Measurements from ENCODE around the gene TBX1.
"Not testable (repeated sequence)": the region's sequence is repeated elsewhere in the genome, so short reads cannot be mapped to it uniquely, and the experiment has no call there.

TBX1 gene

DNA sequence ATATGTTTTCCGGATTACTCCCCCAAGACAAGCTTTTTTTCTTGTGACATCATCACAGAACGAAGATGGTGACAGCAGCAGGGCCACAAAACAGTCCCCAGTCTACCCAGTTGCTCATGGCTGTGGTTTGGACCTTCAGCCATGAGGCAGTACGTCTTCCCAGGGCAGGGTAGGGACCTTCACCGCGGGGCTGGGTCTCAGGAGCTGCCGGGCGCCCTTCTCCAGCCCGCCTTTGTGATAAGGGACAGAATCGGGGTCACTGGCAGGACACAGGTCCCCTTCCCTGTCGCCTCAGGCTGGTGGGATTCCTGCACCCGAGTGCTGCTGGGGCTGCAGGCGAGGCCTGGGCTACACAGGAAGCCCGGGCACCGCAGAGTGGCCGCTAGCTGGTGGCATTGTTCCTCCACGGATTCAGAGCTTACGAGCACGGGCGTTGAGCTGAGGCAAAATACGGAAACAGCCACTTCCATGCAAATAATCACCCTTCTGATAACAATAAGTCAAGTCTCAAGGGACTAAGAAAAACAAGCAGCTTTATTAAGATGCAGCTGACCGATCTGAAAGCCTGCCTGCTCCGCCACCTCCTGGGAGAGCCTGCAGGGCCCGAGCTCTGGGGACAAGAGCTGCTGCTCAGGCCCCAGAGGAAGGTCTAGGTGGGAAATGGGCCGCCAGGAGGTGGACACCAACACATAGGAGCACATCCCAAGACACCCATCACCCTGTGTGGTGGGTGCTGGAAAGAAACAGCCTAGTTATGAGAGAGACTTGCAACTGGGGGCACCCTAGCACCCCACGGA lies 12.3 kb downstream of the TBX1 start:
- TF ChIP-seq, protein P1, sequence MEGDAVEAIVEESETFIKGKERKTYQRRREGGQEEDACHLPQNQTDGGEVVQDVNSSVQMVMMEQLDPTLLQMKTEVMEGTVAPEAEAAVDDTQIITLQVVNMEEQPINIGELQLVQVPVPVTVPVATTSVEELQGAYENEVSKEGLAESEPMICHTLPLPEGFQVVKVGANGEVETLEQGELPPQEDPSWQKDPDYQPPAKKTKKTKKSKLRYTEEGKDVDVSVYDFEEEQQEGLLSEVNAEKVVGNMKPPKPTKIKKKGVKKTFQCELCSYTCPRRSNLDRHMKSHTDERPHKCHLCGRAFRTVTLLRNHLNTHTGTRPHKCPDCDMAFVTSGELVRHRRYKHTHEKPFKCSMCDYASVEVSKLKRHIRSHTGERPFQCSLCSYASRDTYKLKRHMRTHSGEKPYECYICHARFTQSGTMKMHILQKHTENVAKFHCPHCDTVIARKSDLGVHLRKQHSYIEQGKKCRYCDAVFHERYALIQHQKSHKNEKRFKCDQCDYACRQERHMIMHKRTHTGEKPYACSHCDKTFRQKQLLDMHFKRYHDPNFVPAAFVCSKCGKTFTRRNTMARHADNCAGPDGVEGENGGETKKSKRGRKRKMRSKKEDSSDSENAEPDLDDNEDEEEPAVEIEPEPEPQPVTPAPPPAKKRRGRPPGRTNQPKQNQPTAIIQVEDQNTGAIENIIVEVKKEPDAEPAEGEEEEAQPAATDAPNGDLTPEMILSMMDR (IDR thresholded peaks at IDR 0.05; ENCODE audit: control insufficient read depth, insufficient read depth, low read depth, low read length, missing control alignments) = no peak
- no peak for DNase-seq (ENCODE audit: low read depth)

GRCh38 chr22:19773470-19774040 lies 13.0 kb downstream of the TBX1 start:
- no peak for DNase-seq (ENCODE audit: low read depth)
- TF ChIP-seq, protein P1 (IDR thresholded peaks at IDR 0.05; ENCODE audit: control insufficient read depth, insufficient read depth, low read depth, low read length, missing control alignments) = no peak
- no peak overlapping the region for H3K4me3 ChIP-seq (ENCODE audit: control insufficient read depth, low read depth, low read length)

More for the DNA sequence above, 12.3 kb downstream of the TBX1 start:
- no peak overlapping the region for H3K4me3 ChIP-seq (ENCODE audit: control insufficient read depth, low read depth, low read length)

GRCh38 chr22:19774628-19775027 lies 14.1 kb downstream of the TBX1 start:
- no peak overlapping the region for H3K4me3 ChIP-seq (ENCODE audit: control insufficient read depth, low read depth, low read length)
- no peak for DNase-seq (ENCODE audit: low read depth)
- TF ChIP-seq, protein P1 (IDR thresholded peaks at IDR 0.05; ENCODE audit: control insufficient read depth, insufficient read depth, low read depth, low read length, missing control alignments) = no peak

GRCh38 chr22:19775496-19776325 lies 15.1 kb downstream of the TBX1 start:
- no peak for DNase-seq (ENCODE audit: low read depth)
- TF ChIP-seq, protein P1 (IDR thresholded peaks at IDR 0.05; ENCODE audit: control insufficient read depth, insufficient read depth, low read depth, low read length, missing control alignments) = no peak
- H3K4me3 ChIP-seq (ENCODE audit: control insufficient read depth, low read depth, low read length) = no peak overlapping the region

- TF ChIP-seq, protein P1 (IDR thresholded peaks at IDR 0.05; ENCODE audit: control insufficient read depth, insufficient read depth, low read depth, low read length, missing control alignments) = no peak
- DNase-seq (ENCODE audit: low read depth) = no peak
These were observed 16.0 kb downstream of the TBX1 start for GRCh38 chr22:19776433-19777031.

GRCh38 chr22:19777192-19777591 lies 16.6 kb downstream of the TBX1 start:
- DNase-seq (ENCODE audit: low read depth) = not testable (repeated sequence)

More at GRCh38 chr22:19776433-19777031, 16.0 kb downstream of the TBX1 start:
- no peak overlapping the region for H3K4me3 ChIP-seq (ENCODE audit: control insufficient read depth, low read depth, low read length)

More at GRCh38 chr22:19777192-19777591, 16.6 kb downstream of the TBX1 start:
- H3K4me3 ChIP-seq (ENCODE audit: control insufficient read depth, low read depth, low read length) = not testable (repeated sequence)

Data from AG09309 (cell line).